ENCODE data around the gene BMPR1A. TPM values are rescaled to one million over a fixed set of nuclear protein-coding genes. Genes with fewer than 3 reads are reported as not detected.
"Not testable (repeated sequence)": the region's sequence is repeated elsewhere in the genome, so short reads cannot be mapped to it uniquely, and the experiment has no call there.

The BMPR1A gene
- total RNA-seq, 1 experiment from 2014 or later = 94.3 TPM

DNA sequence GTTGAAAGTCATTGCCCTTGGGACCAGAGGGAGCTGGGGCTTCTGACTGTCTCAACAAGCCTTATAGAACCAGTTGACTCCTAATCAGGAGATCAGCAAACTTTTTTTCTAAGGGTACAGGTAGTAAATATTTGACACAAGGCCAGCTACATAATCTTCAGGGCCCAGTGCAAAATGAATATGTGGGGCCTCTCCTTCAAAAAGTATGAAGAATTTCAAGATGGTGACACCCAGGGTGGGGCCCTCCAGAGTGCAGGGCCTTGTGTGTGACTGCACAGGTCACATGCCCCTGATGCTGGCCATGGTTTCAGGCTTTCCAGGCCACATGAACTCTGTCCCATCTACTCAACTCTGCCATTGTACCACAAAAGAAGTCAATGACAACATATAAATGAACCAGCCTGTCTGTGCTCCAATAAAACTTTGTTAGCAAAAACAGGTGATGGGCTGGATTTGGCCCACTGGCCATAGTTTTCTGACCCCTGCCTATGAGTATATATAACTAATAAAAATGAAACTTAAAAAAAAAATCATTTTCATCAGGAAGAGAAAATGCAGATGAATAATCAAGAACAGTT lies 194.9 kb downstream of the BMPR1A start:
- POLR2A ChIA-PET = no interaction called here
- no peaks in the 10 kb centered on the region for H3K27me3 ChIP-seq (ENCODE audit: control insufficient read depth, insufficient read depth, low read length)
- H3K27ac ChIP-seq (ENCODE audit: low read length) = no peak overlapping the region
- intact Hi-C loops (cut with micrococcal nuclease; ENCODE audit: unreplicated experiment) (no loop called here), in situ Hi-C loops (cut with HindIII; ENCODE audit: low pct_unique_long_range_greater_than_20kb, low sequenced_read_pairs) (no loop called here)
- no peak for DNase-seq (ENCODE audit: low read depth, low spot score)
- BruUV-seq (replicated peaks) = no TSS peak
- no peak overlapping the region for H3K4me3 ChIP-seq (ENCODE audit: low read depth in 2 of 2, low read length in 2 of 2)
- no peak for ATAC-seq
- CTCF ChIA-PET = no interaction called here
- no peaks in the 10 kb centered on the region for H3K36me3 ChIP-seq (ENCODE audit: control insufficient read depth, insufficient read depth, low read length)
- no peaks in the 10 kb centered on the region for H3K9me3 ChIP-seq (ENCODE audit: control insufficient read depth, insufficient read depth, low read depth, low read length)
- peaks cover 20% of the 10 kb centered on the region for H3K4me1 ChIP-seq (ENCODE audit: control insufficient read depth, insufficient read depth, low read length)
- TF ChIP-seq TCF7L2 (IDR thresholded peaks at IDR 0.05; ENCODE audit: low read depth, low read length) (no peak), SIN3A (IDR thresholded peaks at IDR 0.05; ENCODE audit: borderline replicate concordance, insufficient read depth, low read depth, low read length) (no peak), POLR2AphosphoS5 (IDR thresholded peaks at IDR 0.05; ENCODE audit: low read depth, low read length) (no peak)
- TF ChIP-seq, protein P1, sequence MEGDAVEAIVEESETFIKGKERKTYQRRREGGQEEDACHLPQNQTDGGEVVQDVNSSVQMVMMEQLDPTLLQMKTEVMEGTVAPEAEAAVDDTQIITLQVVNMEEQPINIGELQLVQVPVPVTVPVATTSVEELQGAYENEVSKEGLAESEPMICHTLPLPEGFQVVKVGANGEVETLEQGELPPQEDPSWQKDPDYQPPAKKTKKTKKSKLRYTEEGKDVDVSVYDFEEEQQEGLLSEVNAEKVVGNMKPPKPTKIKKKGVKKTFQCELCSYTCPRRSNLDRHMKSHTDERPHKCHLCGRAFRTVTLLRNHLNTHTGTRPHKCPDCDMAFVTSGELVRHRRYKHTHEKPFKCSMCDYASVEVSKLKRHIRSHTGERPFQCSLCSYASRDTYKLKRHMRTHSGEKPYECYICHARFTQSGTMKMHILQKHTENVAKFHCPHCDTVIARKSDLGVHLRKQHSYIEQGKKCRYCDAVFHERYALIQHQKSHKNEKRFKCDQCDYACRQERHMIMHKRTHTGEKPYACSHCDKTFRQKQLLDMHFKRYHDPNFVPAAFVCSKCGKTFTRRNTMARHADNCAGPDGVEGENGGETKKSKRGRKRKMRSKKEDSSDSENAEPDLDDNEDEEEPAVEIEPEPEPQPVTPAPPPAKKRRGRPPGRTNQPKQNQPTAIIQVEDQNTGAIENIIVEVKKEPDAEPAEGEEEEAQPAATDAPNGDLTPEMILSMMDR (IDR thresholded peaks at IDR 0.05) = no peak
- TF ChIP-seq, protein P2, sequence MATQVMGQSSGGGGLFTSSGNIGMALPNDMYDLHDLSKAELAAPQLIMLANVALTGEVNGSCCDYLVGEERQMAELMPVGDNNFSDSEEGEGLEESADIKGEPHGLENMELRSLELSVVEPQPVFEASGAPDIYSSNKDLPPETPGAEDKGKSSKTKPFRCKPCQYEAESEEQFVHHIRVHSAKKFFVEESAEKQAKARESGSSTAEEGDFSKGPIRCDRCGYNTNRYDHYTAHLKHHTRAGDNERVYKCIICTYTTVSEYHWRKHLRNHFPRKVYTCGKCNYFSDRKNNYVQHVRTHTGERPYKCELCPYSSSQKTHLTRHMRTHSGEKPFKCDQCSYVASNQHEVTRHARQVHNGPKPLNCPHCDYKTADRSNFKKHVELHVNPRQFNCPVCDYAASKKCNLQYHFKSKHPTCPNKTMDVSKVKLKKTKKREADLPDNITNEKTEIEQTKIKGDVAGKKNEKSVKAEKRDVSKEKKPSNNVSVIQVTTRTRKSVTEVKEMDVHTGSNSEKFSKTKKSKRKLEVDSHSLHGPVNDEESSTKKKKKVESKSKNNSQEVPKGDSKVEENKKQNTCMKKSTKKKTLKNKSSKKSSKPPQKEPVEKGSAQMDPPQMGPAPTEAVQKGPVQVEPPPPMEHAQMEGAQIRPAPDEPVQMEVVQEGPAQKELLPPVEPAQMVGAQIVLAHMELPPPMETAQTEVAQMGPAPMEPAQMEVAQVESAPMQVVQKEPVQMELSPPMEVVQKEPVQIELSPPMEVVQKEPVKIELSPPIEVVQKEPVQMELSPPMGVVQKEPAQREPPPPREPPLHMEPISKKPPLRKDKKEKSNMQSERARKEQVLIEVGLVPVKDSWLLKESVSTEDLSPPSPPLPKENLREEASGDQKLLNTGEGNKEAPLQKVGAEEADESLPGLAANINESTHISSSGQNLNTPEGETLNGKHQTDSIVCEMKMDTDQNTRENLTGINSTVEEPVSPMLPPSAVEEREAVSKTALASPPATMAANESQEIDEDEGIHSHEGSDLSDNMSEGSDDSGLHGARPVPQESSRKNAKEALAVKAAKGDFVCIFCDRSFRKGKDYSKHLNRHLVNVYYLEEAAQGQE (IDR thresholded peaks at IDR 0.05; ENCODE audit: insufficient read depth in 1 of 2, low read depth in 2 of 2, low read length in 1 of 2) = no peak

- TF ChIP-seq, protein P2 (IDR thresholded peaks at IDR 0.05; ENCODE audit: insufficient read depth in 1 of 2, low read depth in 2 of 2, low read length in 1 of 2) = no peak
- no peak for TF ChIP-seq POLR2AphosphoS5 (IDR thresholded peaks at IDR 0.05; ENCODE audit: low read depth, low read length)
- TF ChIP-seq, protein P1 (IDR thresholded peaks at IDR 0.05) = no peak
- TF ChIP-seq SIN3A (IDR thresholded peaks at IDR 0.05; ENCODE audit: borderline replicate concordance, insufficient read depth, low read depth, low read length) = no peak
- TF ChIP-seq TCF7L2 (IDR thresholded peaks at IDR 0.05; ENCODE audit: low read depth, low read length) = no peak
- Histone ChIP-seq H3K36me3 (ENCODE audit: control insufficient read depth, insufficient read depth, low read length) (no peaks in the 10 kb centered on the region), H3K4me1 (ENCODE audit: control insufficient read depth, insufficient read depth, low read length) (peaks cover 27% of the 10 kb centered on the region), H3K9me3 (ENCODE audit: control insufficient read depth, insufficient read depth, low read depth, low read length) (no peaks in the 10 kb centered on the region), H3K27me3 (ENCODE audit: control insufficient read depth, insufficient read depth, low read length) (no peaks in the 10 kb centered on the region), H3K27ac (ENCODE audit: low read length) (no peak overlapping the region), H3K4me3 (ENCODE audit: low read depth in 2 of 2, low read length in 2 of 2) (no peak overlapping the region)
- in situ Hi-C loops (cut with HindIII; ENCODE audit: low pct_unique_long_range_greater_than_20kb, low sequenced_read_pairs) = no loop called here
- CTCF ChIA-PET = no interaction called here
- BruUV-seq (replicated peaks) = no TSS peak
- intact Hi-C loops (cut with micrococcal nuclease; ENCODE audit: unreplicated experiment) = no loop called here
- no peak for ATAC-seq
- DNase-seq (ENCODE audit: low read depth, low spot score) = no peak
- POLR2A ChIA-PET = no interaction called here
Measured at GRCh38 chr10:86952106-86952505, 195.7 kb downstream of the BMPR1A start.

GRCh38 chr10:86952697-86953096 lies 196.3 kb downstream of the BMPR1A start:
- H3K4me3 ChIP-seq (ENCODE audit: low read depth in 2 of 2, low read length in 2 of 2); in situ Hi-C loops (cut with HindIII; ENCODE audit: low pct_unique_long_range_greater_than_20kb, low sequenced_read_pairs); ATAC-seq; H3K36me3 ChIP-seq (ENCODE audit: control insufficient read depth, insufficient read depth, low read length); CTCF ChIA-PET; DNase-seq (ENCODE audit: low read depth, low spot score); POLR2A ChIA-PET; BruUV-seq (replicated peaks); intact Hi-C loops (cut with micrococcal nuclease; ENCODE audit: unreplicated experiment); H3K9me3 ChIP-seq (ENCODE audit: control insufficient read depth, insufficient read depth, low read depth, low read length); H3K27me3 ChIP-seq (ENCODE audit: control insufficient read depth, insufficient read depth, low read length); H3K27ac ChIP-seq (ENCODE audit: low read length): not testable (repeated sequence)
- peaks cover 30% of the 10 kb centered on the region for H3K4me1 ChIP-seq (ENCODE audit: control insufficient read depth, insufficient read depth, low read length)

Data from Panc1 (cell line).